OCI-LY1 (cell line): Measurements from ENCODE around the gene RTKN2.

Source experiments
- CTCF ChIP-seq: fragments of 200-600 bp; sonication (generic), shearing (Covaris generic); IDR thresholded peaks from 2 replicates; pipeline ENCODE4 v1.5.1; 2017; ENCODE audit warnings: mild to moderate bottlenecking, antibody characterized with exemption, low read length, moderate library complexity, mixed read lengths
- EZH2 ChIP-seq: fragments of 200-600 bp; sonication (generic), shearing (Covaris generic); IDR thresholded peaks from 2 replicates; pipeline ENCODE4 v1.8.0; 2017; ENCODE audit warnings: borderline replicate concordance, mixed run types, mild to moderate bottlenecking, antibody characterized with exemption, low read length, moderate library complexity, mixed read lengths

- TF ChIP-seq CTCF = no peak
- TF ChIP-seq EZH2 = no peak
Observed at GRCh38 chr10:62317257-62317656, 48.6 kb upstream of the RTKN2 start.
